Testis (tissue), 2 donors: Measurements from ENCODE around the gene SMIM26.

Source experiments
- CTCF ChIP-seq, 3 experiments: fragments of 450-650 bp in 2 of 3; fragments of 200-600 bp in 1 of 3; sonication (generic) in 1 of 3; IDR thresholded peaks; one replicate each; pipeline ENCODE4 v1.5.1; 2016 to 2019; ENCODE audit warnings: antibody characterized with exemption in 3 of 3, mild to moderate bottlenecking in 2 of 3, moderate library complexity in 1 of 3
- POLR2A ChIP-seq: fragments of 450-650 bp; IDR thresholded peaks from one replicate; pipeline ENCODE4 v1.6.1; 2017; ENCODE audit warnings: antibody characterized with exemption, mild to moderate bottlenecking, moderate library complexity

DNA sequence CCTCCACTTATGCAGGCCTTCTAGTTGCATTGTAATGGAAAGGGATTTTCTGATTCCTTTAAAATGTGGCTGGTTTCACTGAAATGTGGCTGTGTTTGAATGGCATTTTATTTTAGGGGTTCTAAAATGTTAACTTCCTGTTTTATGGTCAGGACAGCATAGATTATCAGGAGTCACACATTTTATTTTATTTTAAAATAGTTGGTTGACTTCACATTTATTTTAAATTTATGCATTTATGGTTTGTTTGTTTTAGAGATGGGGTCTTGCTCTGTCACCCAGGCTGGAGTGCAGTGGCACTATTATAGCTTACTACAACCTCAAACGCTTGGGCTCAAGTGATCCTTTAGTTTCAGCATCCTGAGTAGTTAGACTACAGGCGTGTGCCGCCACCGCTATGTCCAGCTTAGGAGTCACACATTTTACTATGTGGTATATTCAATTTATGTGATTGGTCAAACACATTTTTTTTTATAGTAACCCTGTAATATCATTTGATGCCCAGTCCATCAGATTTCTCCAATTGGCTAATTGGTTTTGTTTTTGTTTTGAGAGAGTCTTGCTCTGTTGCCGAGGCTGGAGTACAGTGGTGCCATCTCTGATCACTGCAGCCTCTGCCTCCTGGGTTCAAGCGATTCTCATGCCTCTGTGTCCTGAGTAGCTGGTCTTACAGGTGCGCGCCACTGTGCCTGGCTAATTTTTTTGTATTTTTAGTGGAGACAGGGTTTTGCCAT is 22.9 kb downstream of the SMIM26 start:
- TF ChIP-seq CTCF (IDR thresholded peaks at IDR 0.05) (no peak), POLR2A (no peak)
